B cell (primary cell): Measurements from ENCODE around the gene STON2. TPM values are rescaled to one million over a fixed set of nuclear protein-coding genes. Genes with fewer than 3 reads are reported as not detected.

ENCODE experiments used
- ATAC-seq: fragments of 200-7000 bp; cut with Tn5 transposase; one replicate; pipeline ENCODE4 v1.10.0; 2021; ENCODE audit warnings: low read depth, mild to moderate bottlenecking, moderate number of reproducible peaks, moderate library complexity
- CTCF ChIA-PET: fragments of 350-600 bp; sonication (Branson Sonifier 250); formaldehyde crosslinking; loops from one replicate; lab custom pipeline; 2021; ENCODE audit warnings: antibody characterized with exemption, inconsistent platforms; lab: Charles Lee
- POLR2A ChIA-PET: fragments of 350-600 bp; sonication (Branson Sonifier 250); formaldehyde crosslinking; loops from one replicate; lab custom pipeline; 2021; ENCODE audit warnings: antibody characterized with exemption; lab: Charles Lee
- DNase-seq: peaks from one replicate; pipeline ENCODE4 v3.0.0; 2013
- H2AFZ ChIP-seq: 2 replicates; pipeline ENCODE4 v1.6.1; 2012; ENCODE audit warnings: mild to moderate bottlenecking, low read depth, low read length; ENCODE audit not compliant: insufficient read depth, poor library complexity, severe bottlenecking
- H3K27ac ChIP-seq, 2 donors: 1 replicate in 1 of 2; 2 replicates in 1 of 2; pipeline ENCODE4 v1.5.1; 2012 to 2013; ENCODE audit warnings: low read length in 2 of 2, mild to moderate bottlenecking in 2 of 2, moderate library complexity in 1 of 2
- H3K27me3 ChIP-seq, 4 experiments: fragments of 200-600 bp in 1 of 4; sonication (generic) in 1 of 4; replicated peaks in 1 of 4; 1 replicate in 2 of 4; 2 replicates in 2 of 4; pipeline versions ENCODE4 v1.6.1 to v1.7.0; 2013 to 2016; ENCODE audit warnings: low read length in 3 of 4, mild to moderate bottlenecking in 2 of 4, mixed read lengths in 1 of 4, moderate library complexity in 1 of 4; ENCODE audit not compliant: insufficient read depth in 4 of 4, control insufficient read depth in 3 of 4; ENCODE audit errors: control extremely low read depth in 1 of 4
- H3K36me3 ChIP-seq, 2 experiments: replicated peaks in 1 of 2; 1 replicate in 1 of 2; 2 replicates in 1 of 2; pipeline versions ENCODE4 v1.6.1 to v1.7.1; 2013; ENCODE audit warnings: low read length in 1 of 2; ENCODE audit not compliant: insufficient read depth in 2 of 2, control insufficient read depth in 1 of 2; ENCODE audit errors: control extremely low read depth in 1 of 2, extremely low read depth in 1 of 2
- H3K4me1 ChIP-seq, 2 donors: fragments of 200-600 bp in 1 of 2; sonication (generic) in 1 of 2; 1 replicate in 1 of 2; 2 replicates in 1 of 2; pipeline versions ENCODE4 v1.5.1 to v1.6.1; 2013 to 2017; ENCODE audit warnings: low read length in 2 of 2; ENCODE audit not compliant: control insufficient read depth in 2 of 2, insufficient read depth in 2 of 2
- H3K4me2 ChIP-seq: replicated peaks from 2 replicates; pipeline ENCODE3; 2012; ENCODE audit warnings: mild to moderate bottlenecking, low read depth, low read length; ENCODE audit not compliant: poor library complexity, severe bottlenecking
- H3K4me3 ChIP-seq, 5 experiments: fragments of 200-600 bp in 1 of 5; sonication (generic) in 1 of 5; 1 replicate in 3 of 5; 2 replicates in 2 of 5; pipeline versions ENCODE4 v1.5.1 to v1.7.0; 2011 to 2016; ENCODE audit warnings: low read length in 4 of 5, mild to moderate bottlenecking in 4 of 5, low read depth in 2 of 5, control low read depth in 1 of 5, moderate library complexity in 1 of 5; ENCODE audit not compliant: insufficient read depth in 1 of 5; ENCODE audit errors: control extremely low read depth in 1 of 5, extremely low read depth in 1 of 5
- H3K79me2 ChIP-seq: fragments of 200-600 bp; sonication (generic); one replicate; pipeline ENCODE4 v1.6.0; 2016; ENCODE audit warnings: low read length; ENCODE audit not compliant: control insufficient read depth, insufficient read depth
- H3K9ac ChIP-seq: fragments of 200-600 bp; sonication (generic); 2 replicates; pipeline ENCODE4 v1.6.1; 2017; ENCODE audit warnings: mild to moderate bottlenecking, low read length, moderate library complexity
- H3K9me3 ChIP-seq, 3 donors: one replicate each; pipeline versions ENCODE4 v1.6.1 to v1.7.1; 2013; ENCODE audit warnings: low read length in 2 of 3; ENCODE audit not compliant: control insufficient read depth in 2 of 3, insufficient read depth in 1 of 3; ENCODE audit errors: control extremely low read depth in 1 of 3
- H4K20me1 ChIP-seq: 2 replicates; pipeline ENCODE4 v1.6.0; 2012; ENCODE audit warnings: mild to moderate bottlenecking, low read length; ENCODE audit not compliant: insufficient read depth, control insufficient read depth, poor library complexity, severe bottlenecking
- H3K27ac Mint-ChIP-seq: one replicate; pipeline ENCODE4 v1.8.0; 2021; ENCODE audit warnings: mixed read lengths
- H3K27me3 Mint-ChIP-seq: one replicate; pipeline ENCODE4 v1.8.0; 2021; ENCODE audit warnings: mixed read lengths
- H3K4me1 Mint-ChIP-seq: one replicate; pipeline ENCODE4 v1.8.0; 2021; ENCODE audit warnings: mixed read lengths
- H3K4me3 Mint-ChIP-seq: one replicate; pipeline ENCODE4 v1.8.0; 2021; ENCODE audit warnings: mixed read lengths
- H3K9me3 Mint-ChIP-seq: one replicate; pipeline ENCODE4 v1.8.0; 2022; ENCODE audit warnings: mixed read lengths; ENCODE audit not compliant: insufficient read depth
- CTCF ChIP-seq: fragments of 200-600 bp; IDR thresholded peaks from one replicate; pipeline ENCODE4 v1.8.0; 2022; ENCODE audit warnings: antibody characterized with exemption, mild to moderate bottlenecking
- EZH2 ChIP-seq: IDR thresholded peaks from 2 replicates; pipeline ENCODE4 v1.6.1; 2012; ENCODE audit warnings: borderline replicate concordance, low read depth, mild to moderate bottlenecking, moderate library complexity, low read length; ENCODE audit not compliant: insufficient read depth, poor library complexity, severe bottlenecking
- WGBS: methylation state at CpG from one replicate; pipeline ENCODE4 v1.1.5; 2013; ENCODE audit warnings: missing lambda C conversion rate; ENCODE audit not compliant: insufficient coverage; 5-methylcytosine and 5-hydroxymethylcytosine counted together
- intact Hi-C: fragments of 100-400 bp; cut with micrococcal nuclease; formaldehyde crosslinking; loops from one replicate; pipeline ENCODE4 v1.10.0; 2022
- polyA plus RNA-seq: library from polyadenylated mRNA; depleted of rRNA; stranded (reverse); fragments of >200 nt; gene quantifications from 2 replicates; pipeline ENCODE4 v1.2.3, GENCODE V29; 2012
- total RNA-seq, 2 donors: library from RNA; stranded (reverse); fragments of 120-200 nt in 1 of 2; gene quantifications; 1 replicate in 1 of 2; 2 replicates in 1 of 2; pipeline versions ENCODE4 v1.2.3 to v1.2.4, GENCODE V29; 2013 to 2022

The STON2 gene
- total and polyA plus RNA-seq, 2 donors (not counting 1 experiment from before 2014, with no cell fraction given) = 0.03 TPM; not detected in 1

- H3K36me3 ChIP-seq = no peaks in the 10 kb centered on the region
- ATAC-seq (no peak), DNase-seq (no peak)
- no peak overlapping the region for H3K4me3 ChIP-seq
- ChIA-PET CTCF (interaction anchor here (0.9 to 1.3 kb wide), 3 partner anchors 10 to 189 kb away, joined by 3 to 4 read pairs (median 4); no protein-coding TSS in a partner anchor), POLR2A (no interaction called here)
- Mint-ChIP-seq H3K4me1 (peaks cover 15% of the 10 kb centered on the region), H3K9me3 (no peaks in the 10 kb centered on the region), H3K4me3 (no peak overlapping the region), H3K27ac (no peak overlapping the region), H3K27me3 (peaks cover 40% of the 10 kb centered on the region)
- 100% methylated on average over 3 of the region's 13 CpGs for WGBS
- H3K4me2 ChIP-seq = no peak overlapping the region
- no peak overlapping the region for H3K9ac ChIP-seq
- H2AFZ ChIP-seq = no peak overlapping the region
- peaks cover 0 to 31% (median 3%) of the 10 kb centered on the region in 4 experiments for H3K27me3 ChIP-seq
- H3K4me1 ChIP-seq = peaks cover 7 to 13% of the 10 kb centered on the region in 2 donors
- no peaks in the 10 kb centered on the region for H4K20me1 ChIP-seq
- H3K27ac ChIP-seq = no peak overlapping the region
- intact Hi-C loops = no loop called here
- TF ChIP-seq CTCF (no peak), EZH2 (no peak)
- no peaks in the 10 kb centered on the region for H3K9me3 ChIP-seq
- no peaks in the 10 kb centered on the region for H3K79me2 ChIP-seq
Measured at GRCh38 chr14:81275305-81276072, 124.6 kb downstream of the STON2 start.

- H3K27me3 Mint-ChIP-seq = peaks cover 39% of the 10 kb centered on the region
- no peak overlapping the region for H3K4me2 ChIP-seq
- H3K27ac Mint-ChIP-seq = no peak overlapping the region
- H2AFZ ChIP-seq = no peak overlapping the region
- H3K4me3 ChIP-seq = no peak overlapping the region
- intact Hi-C loops = no loop called here
- ChIA-PET CTCF (interaction anchor here (1.0 kb wide), 1 partner anchor 190 kb away, joined by 5 read pairs; no protein-coding TSS in a partner anchor), POLR2A (no interaction called here)
- peaks cover 0 to 31% (median 3%) of the 10 kb centered on the region in 4 experiments for H3K27me3 ChIP-seq
- H3K79me2 ChIP-seq = no peaks in the 10 kb centered on the region
- H3K36me3 ChIP-seq = no peaks in the 10 kb centered on the region
- H3K4me3 Mint-ChIP-seq = no peak overlapping the region
- peaks cover 7 to 13% of the 10 kb centered on the region in 2 donors for H3K4me1 ChIP-seq
- no peak overlapping the region for H3K27ac ChIP-seq
- no peaks in the 10 kb centered on the region for H4K20me1 ChIP-seq
- WGBS = 90% methylated on average over 1 of the region's 3 CpGs
- no peaks in the 10 kb centered on the region for H3K9me3 Mint-ChIP-seq
- ATAC-seq (no peak), DNase-seq (no peak)
- no peaks in the 10 kb centered on the region for H3K9me3 ChIP-seq
- no peak overlapping the region for H3K9ac ChIP-seq
- peaks cover 15% of the 10 kb centered on the region for H3K4me1 Mint-ChIP-seq
- TF ChIP-seq EZH2 (no peak), CTCF (no peak)
Measured at GRCh38 chr14:81273961-81274575, 126.1 kb downstream of the STON2 start.
